Mucosa of stomach (tissue), 1 donor: ENCODE results near the gene GRM4.

Experiments
- H3K27me3 ChIP-seq: one replicate; pipeline ENCODE4 v1.7.0; 2013; ENCODE audit warnings: mild to moderate bottlenecking, low read length; ENCODE audit not compliant: control insufficient read depth, insufficient read depth
- H3K36me3 ChIP-seq: one replicate; pipeline ENCODE4 v1.7.0; 2013; ENCODE audit warnings: low read length; ENCODE audit not compliant: control insufficient read depth, insufficient read depth
- H3K4me1 ChIP-seq: one replicate; pipeline ENCODE4 v1.7.0; 2013; ENCODE audit warnings: mild to moderate bottlenecking, low read length; ENCODE audit not compliant: control insufficient read depth, insufficient read depth
- H3K4me3 ChIP-seq: one replicate; pipeline ENCODE4 v1.7.0; 2013; ENCODE audit warnings: low read length
- H3K9ac ChIP-seq: one replicate; pipeline ENCODE4 v1.7.0; 2013; ENCODE audit warnings: mild to moderate bottlenecking, low read length, moderate library complexity
- H3K9me3 ChIP-seq: one replicate; pipeline ENCODE4 v1.7.0; 2013; ENCODE audit warnings: mild to moderate bottlenecking, low read length, moderate library complexity; ENCODE audit not compliant: control insufficient read depth
- donor health status: Pancreatic carcinoma.

The GRM4 gene

GRCh38 chr6:34011264-34011663 is 134.6 kb downstream of the GRM4 start:
- no peaks in the 10 kb centered on the region for H3K9me3 ChIP-seq
- H3K36me3 ChIP-seq = no peaks in the 10 kb centered on the region
- H3K4me1 ChIP-seq = no peaks in the 10 kb centered on the region
- H3K9ac ChIP-seq = no peak overlapping the region
- no peaks in the 10 kb centered on the region for H3K27me3 ChIP-seq
- H3K4me3 ChIP-seq = no peak overlapping the region

DNA sequence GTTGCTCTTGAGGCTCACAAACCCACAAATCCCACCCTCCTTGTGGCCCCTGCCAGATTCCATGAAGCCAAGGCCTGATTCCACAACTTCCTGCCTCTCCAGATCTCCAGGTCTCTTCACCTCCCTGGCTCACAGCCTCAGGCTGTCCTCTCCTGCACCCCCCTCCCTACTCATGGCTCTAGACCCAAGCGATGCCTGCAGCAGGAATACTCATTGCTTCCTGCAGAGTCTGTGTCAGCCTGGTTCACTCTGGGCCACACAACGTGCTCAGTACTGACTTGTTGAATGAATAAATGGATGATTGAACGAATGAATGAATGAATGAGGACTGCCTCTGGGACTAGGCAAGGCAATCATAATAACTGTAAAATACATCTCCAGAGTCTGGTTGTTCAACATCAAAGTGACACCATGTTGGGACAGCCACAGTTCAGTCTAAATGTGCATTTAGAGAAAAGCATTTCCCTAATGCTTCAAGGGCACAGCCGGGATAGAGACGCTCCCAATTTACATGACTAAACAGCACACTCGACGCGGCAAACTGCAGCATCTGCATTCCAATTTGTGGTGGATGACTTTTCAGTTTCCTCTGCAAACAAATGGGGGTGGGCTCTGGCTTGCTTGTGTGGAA is 139.9 kb downstream of the GRM4 start:
- no peaks in the 10 kb centered on the region for H3K9me3 ChIP-seq
- H3K4me1 ChIP-seq = peaks cover 13% of the 10 kb centered on the region
- no peak overlapping the region for H3K4me3 ChIP-seq
- H3K9ac ChIP-seq = no peak overlapping the region
- no peaks in the 10 kb centered on the region for H3K36me3 ChIP-seq
- H3K27me3 ChIP-seq = peaks cover 3% of the 10 kb centered on the region

- peaks cover 13% of the 10 kb centered on the region for H3K4me1 ChIP-seq
- peaks cover 3% of the 10 kb centered on the region for H3K27me3 ChIP-seq
- no peak overlapping the region for H3K4me3 ChIP-seq
- no peak overlapping the region for H3K9ac ChIP-seq
- H3K9me3 ChIP-seq = no peaks in the 10 kb centered on the region
- H3K36me3 ChIP-seq = no peaks in the 10 kb centered on the region
Observed at GRCh38 chr6:34004706-34005105, 141.2 kb downstream of the GRM4 start.

DNA sequence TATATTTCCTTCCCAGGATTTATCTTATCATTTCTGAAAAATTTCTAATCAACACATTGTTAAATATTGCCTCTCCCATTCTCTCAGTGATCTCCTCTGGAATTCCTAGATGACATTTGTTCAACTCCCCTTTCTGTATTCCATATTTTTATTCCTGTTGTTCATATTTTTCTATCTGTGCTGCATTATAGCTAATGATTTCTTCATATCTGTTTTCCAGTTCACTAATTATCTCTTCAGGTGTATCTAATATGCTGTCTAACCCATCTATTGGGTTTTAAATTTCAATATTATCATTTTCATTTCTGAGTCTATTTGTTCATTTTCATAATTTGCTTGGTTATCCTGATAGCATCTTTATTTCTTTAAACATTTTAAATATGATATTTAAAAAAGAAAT is 141.9 kb downstream of the GRM4 start:
- Histone ChIP-seq H3K9ac (no peak overlapping the region), H3K4me1 (peaks cover 13% of the 10 kb centered on the region), H3K4me3 (no peak overlapping the region), H3K27me3 (peaks cover 3% of the 10 kb centered on the region), H3K36me3 (no peaks in the 10 kb centered on the region), H3K9me3 (no peaks in the 10 kb centered on the region)

DNA sequence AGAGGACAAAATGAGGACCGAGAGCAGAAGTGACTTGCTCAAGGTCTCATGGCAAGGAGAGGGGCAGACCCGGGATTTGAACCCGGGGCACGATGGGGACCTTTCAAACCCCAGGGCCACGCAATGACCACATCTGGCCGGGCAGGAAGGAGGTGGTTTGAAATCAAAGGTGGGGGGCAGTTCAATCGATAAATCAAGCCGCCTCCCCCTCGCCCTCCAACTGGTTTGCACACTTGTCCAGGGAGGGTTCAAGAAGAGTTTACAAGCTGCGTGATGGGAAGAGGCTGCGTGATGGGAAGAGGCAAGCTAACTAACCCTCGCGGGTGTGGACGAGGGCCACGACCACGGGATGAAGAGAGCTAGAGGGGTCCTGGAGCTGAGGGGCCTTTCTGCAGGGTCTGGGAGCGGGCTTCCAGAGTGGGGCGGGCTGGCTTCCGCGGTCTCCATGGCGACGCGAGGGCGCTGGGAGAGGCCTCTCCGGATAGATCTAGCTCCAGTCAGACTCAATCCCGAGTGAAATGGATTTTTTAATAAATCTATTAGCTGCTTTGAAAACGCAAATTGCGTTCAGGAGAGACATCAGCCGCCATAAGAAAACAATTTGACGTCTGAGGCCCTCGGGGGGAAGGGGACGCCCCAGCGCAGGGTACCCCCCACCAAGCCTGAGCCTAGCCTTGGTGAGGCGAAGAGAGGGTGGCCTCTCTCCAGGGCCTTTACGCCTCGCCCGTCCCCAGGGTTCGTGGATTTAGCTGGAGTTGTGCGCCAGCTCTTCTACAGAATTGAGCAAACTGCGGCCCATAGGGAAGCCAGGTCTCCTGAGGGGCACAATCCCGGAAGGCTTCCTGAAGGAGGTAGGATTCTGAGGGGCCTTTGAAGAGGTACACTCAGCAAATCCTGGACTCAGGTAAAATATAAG is 143.9 kb downstream of the GRM4 start:
- H3K27me3 ChIP-seq = peaks cover 3% of the 10 kb centered on the region
- no peak overlapping the region for H3K9ac ChIP-seq
- no peaks in the 10 kb centered on the region for H3K36me3 ChIP-seq
- H3K4me3 ChIP-seq = no peak overlapping the region
- H3K9me3 ChIP-seq = no peaks in the 10 kb centered on the region
- peaks cover 13% of the 10 kb centered on the region for H3K4me1 ChIP-seq

DNA sequence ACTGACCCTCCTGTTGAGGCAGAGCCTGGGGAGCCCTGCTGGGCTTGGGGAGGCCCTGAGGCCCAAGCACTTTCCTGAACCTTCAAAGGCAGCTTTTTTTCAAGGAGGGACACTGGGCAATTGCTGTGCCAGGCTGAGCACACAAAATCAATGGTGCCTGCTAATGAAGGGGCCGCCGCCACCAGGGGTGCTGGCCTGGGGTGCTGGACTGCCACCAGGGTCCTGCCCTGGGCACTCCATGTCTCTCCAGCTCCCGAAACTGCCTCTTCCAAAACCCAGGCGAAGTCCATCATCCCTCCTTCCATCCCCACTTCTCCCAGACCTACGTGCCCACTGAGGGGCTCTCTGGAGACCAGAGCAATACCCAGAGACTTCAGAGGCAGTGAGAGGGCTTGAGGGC is 145.6 kb downstream of the GRM4 start:
- Histone ChIP-seq H3K36me3 (no peaks in the 10 kb centered on the region), H3K9ac (no peak overlapping the region), H3K4me3 (no peak overlapping the region), H3K27me3 (peaks cover 3% of the 10 kb centered on the region), H3K4me1 (peaks cover 10% of the 10 kb centered on the region), H3K9me3 (no peaks in the 10 kb centered on the region)

GRCh38 chr6:33999567-33999966 is 146.3 kb downstream of the GRM4 start:
- Histone ChIP-seq H3K36me3 (no peaks in the 10 kb centered on the region), H3K9me3 (no peaks in the 10 kb centered on the region), H3K9ac (no peak overlapping the region), H3K4me3 (no peak overlapping the region), H3K4me1 (peaks cover 11% of the 10 kb centered on the region), H3K27me3 (peaks cover 3% of the 10 kb centered on the region)

GRCh38 chr6:33998660-33999059 is 147.2 kb downstream of the GRM4 start:
- peaks cover 3% of the 10 kb centered on the region for H3K27me3 ChIP-seq
- no peak overlapping the region for H3K4me3 ChIP-seq
- no peak overlapping the region for H3K9ac ChIP-seq
- H3K4me1 ChIP-seq = peaks cover 14% of the 10 kb centered on the region
- H3K36me3 ChIP-seq = no peaks in the 10 kb centered on the region
- H3K9me3 ChIP-seq = no peaks in the 10 kb centered on the region

DNA sequence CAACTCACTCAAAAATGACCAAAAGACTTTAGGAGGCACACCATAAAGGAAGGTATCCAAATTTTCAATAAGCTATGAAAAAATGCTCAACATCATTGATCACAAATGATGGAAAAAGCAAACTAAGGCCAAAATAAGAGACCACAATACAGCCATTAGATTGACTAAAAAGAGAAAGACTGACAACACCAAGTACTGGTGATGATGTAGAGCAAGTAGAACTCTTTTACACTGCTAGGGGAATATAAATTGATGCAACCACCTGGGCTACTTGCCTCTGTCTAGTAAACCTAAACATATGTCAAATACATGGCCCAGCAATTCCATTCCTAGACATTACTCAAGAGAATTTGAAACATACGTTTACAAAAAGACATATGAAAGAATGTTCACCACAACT is 148.6 kb downstream of the GRM4 start:
- no peaks in the 10 kb centered on the region for H3K36me3 ChIP-seq
- no peak overlapping the region for H3K9ac ChIP-seq

DNA sequence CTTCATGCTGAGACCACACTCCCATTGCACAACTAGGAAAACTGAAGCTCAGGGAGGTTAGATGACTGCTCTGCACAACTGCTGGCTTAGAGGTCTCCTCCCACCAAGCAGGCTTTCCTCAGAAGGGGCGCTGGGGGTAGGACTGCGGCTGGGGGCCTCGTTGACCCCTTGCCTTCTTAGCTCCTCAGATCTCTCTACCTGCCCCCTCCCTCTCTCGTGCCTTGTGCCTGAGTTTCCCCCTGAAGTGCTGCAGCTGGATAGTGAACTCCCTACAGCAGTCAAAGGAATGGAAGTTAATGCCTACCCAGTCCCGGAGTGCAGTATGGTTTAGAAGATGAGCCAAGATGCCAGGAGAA is 149.8 kb downstream of the GRM4 start:
- Histone ChIP-seq H3K9me3 (no peaks in the 10 kb centered on the region), H3K36me3 (no peaks in the 10 kb centered on the region), H3K4me3 (no peak overlapping the region), H3K4me1 (peaks cover 14% of the 10 kb centered on the region), H3K9ac (peak overlapping the region; percentile 26), H3K27me3 (no peaks in the 10 kb centered on the region)

More for the DNA sequence above, 148.6 kb downstream of the GRM4 start:
- H3K4me1 ChIP-seq = peaks cover 14% of the 10 kb centered on the region
- peaks cover 3% of the 10 kb centered on the region for H3K27me3 ChIP-seq
- H3K4me3 ChIP-seq = no peak overlapping the region
- no peaks in the 10 kb centered on the region for H3K9me3 ChIP-seq

DNA sequence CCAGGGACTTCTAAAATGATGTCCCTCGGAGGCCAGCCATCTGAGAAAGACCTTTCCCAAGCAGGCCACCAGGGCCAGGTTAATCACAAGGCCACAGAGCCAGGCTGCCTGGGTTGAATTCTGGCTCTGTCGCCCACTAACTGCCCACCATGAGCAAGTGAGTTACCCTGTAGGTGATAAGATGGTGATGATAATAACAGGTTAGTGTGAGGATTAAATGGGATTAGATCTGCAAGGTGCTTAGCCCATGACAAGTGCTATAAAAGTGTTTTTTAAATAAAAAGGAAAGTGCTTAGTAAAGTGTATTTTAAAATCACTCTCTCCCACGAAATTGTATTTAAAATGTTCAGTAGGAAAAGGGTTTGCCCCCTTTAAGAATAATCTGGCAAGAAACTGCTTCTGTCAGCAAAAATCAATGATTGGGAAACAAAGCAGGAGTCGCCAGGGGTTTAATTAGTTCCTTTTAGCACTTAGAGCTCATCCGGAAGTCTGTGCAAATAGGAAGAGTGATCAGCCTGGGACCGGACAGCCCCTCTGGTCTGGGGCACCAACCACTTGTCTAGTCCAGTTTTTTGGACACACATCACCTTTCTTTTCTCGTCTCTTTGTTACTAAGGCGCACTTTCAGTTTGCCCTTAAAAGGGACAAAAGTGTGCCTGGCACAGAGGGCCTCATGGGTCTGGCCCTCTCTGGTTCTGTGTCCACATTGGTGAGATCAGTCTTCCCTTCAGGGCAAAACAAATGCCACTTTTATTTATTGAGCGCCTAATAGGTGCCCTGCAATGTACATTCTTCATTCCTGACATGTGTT is 150.4 kb downstream of the GRM4 start:
- Histone ChIP-seq H3K36me3 (no peaks in the 10 kb centered on the region), H3K4me3 (no peak overlapping the region), H3K9ac (peak overlapping the region; percentile 26), H3K4me1 (peaks cover 14% of the 10 kb centered on the region), H3K9me3 (no peaks in the 10 kb centered on the region), H3K27me3 (no peaks in the 10 kb centered on the region)
